T-cell (primary cell): Measurements from ENCODE around the gene EMX2. TPM values are rescaled to one million over a fixed set of nuclear protein-coding genes. Genes with fewer than 3 reads are reported as not detected.
"Not testable (repeated sequence)": the region's sequence is repeated elsewhere in the genome, so short reads cannot be mapped to it uniquely, and the experiment has no call there.

Source experiments
- ATAC-seq, 4 experiments: fragments of 200-7000 bp in 3 of 4; fragments of 150-1000 bp in 1 of 4; cut with Tn5 transposase; replicated peaks in 1 of 4; 1 replicate in 3 of 4; 2 replicates in 1 of 4; pipeline ENCODE4 v1.10.0; 2021; ENCODE audit warnings: moderate library complexity in 3 of 4, mild to moderate bottlenecking in 2 of 4, moderate number of reproducible peaks in 1 of 4
- CTCF ChIA-PET, 2 donors: fragments of 300-600 bp; sonication (Branson Sonifier 250); formaldehyde crosslinking; loops; one replicate each; lab custom pipeline; 2022; ENCODE audit warnings: antibody characterized with exemption in 2 of 2; lab: Charles Lee
- POLR2A ChIA-PET, 2 donors: fragments of 300-600 bp; sonication (Branson Sonifier 250); formaldehyde crosslinking; loops; one replicate each; lab custom pipeline; 2022; ENCODE audit warnings: antibody characterized with exemption in 2 of 2; lab: Charles Lee
- DNase-seq, 35 experiments: peaks; one replicate each; pipeline versions ENCODE4 v3.0.0 to v3.0.0-alpha.2; 2013 to 2023
- H3K27ac ChIP-seq: one replicate; pipeline ENCODE4 v1.5.1; 2013; ENCODE audit warnings: low read length
- H3K27me3 ChIP-seq, 2 experiments: replicated peaks in 1 of 2; 1 replicate in 1 of 2; 2 replicates in 1 of 2; pipeline versions ENCODE4 v1.6.1 to v1.7.0; 2013; ENCODE audit warnings: low read length in 1 of 2, mixed read lengths in 1 of 2; ENCODE audit not compliant: control insufficient read depth in 2 of 2, insufficient read depth in 2 of 2; ENCODE audit errors: extremely low read depth in 1 of 2
- H3K36me3 ChIP-seq, 2 donors: 1 replicate in 1 of 2; 2 replicates in 1 of 2; pipeline versions ENCODE4 v1.6.1 to v1.7.0; 2013; ENCODE audit warnings: low read length in 1 of 2; ENCODE audit not compliant: control insufficient read depth in 2 of 2, insufficient read depth in 1 of 2; ENCODE audit errors: extremely low read depth in 1 of 2
- H3K4me1 ChIP-seq, 2 experiments: 1 replicate in 1 of 2; 2 replicates in 1 of 2; pipeline versions ENCODE4 v1.6.1 to v1.7.0; 2013; ENCODE audit warnings: low read length in 2 of 2, mixed read lengths in 1 of 2; ENCODE audit not compliant: insufficient read depth in 2 of 2, control insufficient read depth in 1 of 2; ENCODE audit errors: extremely low read depth in 1 of 2
- H3K4me3 ChIP-seq, 2 donors: 1 replicate in 1 of 2; 2 replicates in 1 of 2; pipeline versions ENCODE4 v1.5.1 to v1.7.0; 2013; ENCODE audit warnings: mild to moderate bottlenecking in 2 of 2, low read length in 1 of 2, moderate library complexity in 1 of 2; ENCODE audit not compliant: control insufficient read depth in 1 of 2; ENCODE audit errors: extremely low read depth in 1 of 2
- H3K9me3 ChIP-seq: 2 replicates; pipeline ENCODE4 v1.7.0; 2013
- H3K27ac Mint-ChIP-seq, 2 donors: one replicate each; pipeline ENCODE4 v1.8.0; 2020 to 2021; ENCODE audit warnings: mild to moderate bottlenecking in 2 of 2, mixed read lengths in 2 of 2
- H3K27me3 Mint-ChIP-seq, 2 donors: one replicate each; pipeline ENCODE4 v1.8.0; 2021 to 2022; ENCODE audit warnings: mixed read lengths in 2 of 2
- H3K36me3 Mint-ChIP-seq: one replicate; pipeline ENCODE4 v1.8.0; 2021; ENCODE audit warnings: mixed read lengths
- H3K4me1 Mint-ChIP-seq, 3 donors: one replicate each; pipeline ENCODE4 v1.8.0; 2020 to 2022; ENCODE audit warnings: mixed read lengths in 3 of 3, mild to moderate bottlenecking in 1 of 3
- H3K4me3 Mint-ChIP-seq, 3 donors: one replicate each; pipeline ENCODE4 v1.8.0; 2020 to 2022; ENCODE audit warnings: mild to moderate bottlenecking in 3 of 3, mixed read lengths in 3 of 3, moderate library complexity in 3 of 3
- H3K9me3 Mint-ChIP-seq, 3 donors: one replicate each; pipeline ENCODE4 v1.8.0; 2020 to 2022; ENCODE audit warnings: mixed read lengths in 3 of 3
- WGBS: methylation state at CpG from one replicate; pipeline ENCODE4 v1.1.5; 2013; ENCODE audit warnings: missing lambda C conversion rate; ENCODE audit not compliant: insufficient coverage; 5-methylcytosine and 5-hydroxymethylcytosine counted together
- total RNA-seq, 35 experiments: library from RNA in 6 of 35; stranded (reverse) in 6 of 35; fragments of 120-200 nt in 1 of 35; gene quantifications; one replicate each; pipeline versions ENCODE4 v1.2.1 to v1.2.4 and lab custom pipeline; 2013 to 2026

The EMX2 gene
- total RNA-seq, 5 donors from 2014 or later (not counting 1 experiment from before 2014, with no cell fraction given), result not detected

GRCh38 chr10:117570880-117571279 lies 28.3 kb downstream of the EMX2 start:
- H3K27me3 ChIP-seq, result peaks cover 0 to 31% of the 10 kb centered on the region in 2 experiments
- ATAC-seq (no peak), DNase-seq (no peak)
- Mint-ChIP-seq H3K9me3 (no peaks in the 10 kb centered on the region), H3K27me3 (peaks cover 19 to 37% of the 10 kb centered on the region in 2 donors), H3K36me3 (no peaks in the 10 kb centered on the region), H3K4me3 (no peak overlapping the region), H3K4me1 (no peaks in the 10 kb centered on the region), H3K27ac (no peak overlapping the region)
- WGBS, result 65% methylated on average over 4 of the region's 5 CpGs
- H3K4me3 ChIP-seq, result no peak overlapping the region
- POLR2A ChIA-PET, result interaction anchor here in 1 of 2 donors (0.6 kb wide), 1 partner anchor 41 kb away, joined by 3 read pairs; no protein-coding TSS in a partner anchor
- no peak overlapping the region for H3K27ac ChIP-seq
- no peaks in the 10 kb centered on the region for H3K4me1 ChIP-seq
- H3K36me3 ChIP-seq, result no peaks in the 10 kb centered on the region
- H3K9me3 ChIP-seq, result no peaks in the 10 kb centered on the region
- CTCF ChIA-PET, result no interaction called here

- ChIA-PET POLR2A (no interaction called here), CTCF (no interaction called here)
- peaks cover 0 to 3% (median 0%) of the 10 kb centered on the region in 3 donors for H3K9me3 Mint-ChIP-seq
- Histone ChIP-seq H3K27ac (no peak overlapping the region), H3K27me3 (peaks cover 0 to 21% of the 10 kb centered on the region in 2 experiments), H3K36me3 (no peaks in the 10 kb centered on the region), H3K9me3 (no peaks in the 10 kb centered on the region), H3K4me1 (no peaks in the 10 kb centered on the region), H3K4me3 (no peak overlapping the region)
- no peaks in the 10 kb centered on the region for H3K4me1 Mint-ChIP-seq
- 49% methylated on average over 7 of the region's 11 CpGs for WGBS
- H3K4me3 Mint-ChIP-seq, result no peak overlapping the region
- no peak overlapping the region for H3K27ac Mint-ChIP-seq
- H3K27me3 Mint-ChIP-seq, result peaks cover 15 to 44% of the 10 kb centered on the region in 2 donors
- ATAC-seq (no peak), DNase-seq (no peak)
- no peaks in the 10 kb centered on the region for H3K36me3 Mint-ChIP-seq
Observed at GRCh38 chr10:117574498-117575146, 32.1 kb downstream of the EMX2 start.

GRCh38 chr10:117578490-117578889 lies 35.9 kb downstream of the EMX2 start:
- no peaks in the 10 kb centered on the region for H3K9me3 ChIP-seq
- H3K27me3 Mint-ChIP-seq, result peaks cover 10 to 36% of the 10 kb centered on the region in 2 donors
- 50% methylated on average over 1 of the region's 3 CpGs for WGBS
- H3K4me1 Mint-ChIP-seq, result no peaks in the 10 kb centered on the region
- ChIA-PET POLR2A (no interaction called here), CTCF (no interaction called here)
- no peak overlapping the region for H3K27ac ChIP-seq
- no peaks in the 10 kb centered on the region for H3K36me3 Mint-ChIP-seq
- no peaks in the 10 kb centered on the region for H3K36me3 ChIP-seq
- H3K4me1 ChIP-seq, result no peaks in the 10 kb centered on the region
- H3K9me3 Mint-ChIP-seq, result peaks cover 0 to 3% (median 0%) of the 10 kb centered on the region in 3 donors
- peaks cover 0 to 19% of the 10 kb centered on the region in 2 experiments for H3K27me3 ChIP-seq
- H3K27ac Mint-ChIP-seq, result no peak overlapping the region
- no peak overlapping the region for H3K4me3 ChIP-seq
- DNase-seq (no peak), ATAC-seq (no peak)
- no peak overlapping the region for H3K4me3 Mint-ChIP-seq

- H3K4me3 Mint-ChIP-seq, result no peak overlapping the region
- H3K4me1 ChIP-seq, result no peaks in the 10 kb centered on the region
- H3K9me3 ChIP-seq, result no peaks in the 10 kb centered on the region
- H3K27ac ChIP-seq, result no peak overlapping the region
- H3K9me3 Mint-ChIP-seq, result peaks cover 0 to 3% (median 0%) of the 10 kb centered on the region in 3 donors
- peaks cover 11 to 36% of the 10 kb centered on the region in 2 donors for H3K27me3 Mint-ChIP-seq
- no peak overlapping the region for H3K4me3 ChIP-seq
- no peaks in the 10 kb centered on the region for H3K36me3 ChIP-seq
- no CpG with 5 or more reads among the region's 5 CpGs for WGBS
- no peak for ATAC-seq
- CTCF ChIA-PET, result no interaction called here
- H3K36me3 Mint-ChIP-seq, result no peaks in the 10 kb centered on the region
- POLR2A ChIA-PET, result no interaction called here
- H3K27ac Mint-ChIP-seq, result no peak overlapping the region
- DNase-seq, result no peak
- no peaks in the 10 kb centered on the region for H3K4me1 Mint-ChIP-seq
- peaks cover 0 to 17% of the 10 kb centered on the region in 2 experiments for H3K27me3 ChIP-seq
Observed at GRCh38 chr10:117578999-117579590, 36.5 kb downstream of the EMX2 start.

GRCh38 chr10:117581961-117582360 lies 39.4 kb downstream of the EMX2 start:
- Histone ChIP-seq H3K27ac (no peak overlapping the region), H3K9me3 (no peaks in the 10 kb centered on the region), H3K27me3 (peaks cover 0 to 8% of the 10 kb centered on the region in 2 experiments), H3K4me3 (no peak overlapping the region), H3K36me3 (no peaks in the 10 kb centered on the region), H3K4me1 (no peaks in the 10 kb centered on the region)
- Mint-ChIP-seq H3K27me3 (peaks cover 4 to 20% of the 10 kb centered on the region in 2 donors), H3K36me3 (no peaks in the 10 kb centered on the region), H3K9me3 (peaks cover 0 to 11% (median 0%) of the 10 kb centered on the region in 3 donors), H3K27ac (no peak overlapping the region), H3K4me1 (no peaks in the 10 kb centered on the region), H3K4me3 (no peak overlapping the region)
- no peak for ATAC-seq
- CTCF ChIA-PET, result no interaction called here
- POLR2A ChIA-PET, result no interaction called here
- no peak for DNase-seq
- no CpG with 5 or more reads among the region's 2 CpGs for WGBS

GRCh38 chr10:117584831-117585230 lies 42.3 kb downstream of the EMX2 start:
- CTCF ChIA-PET, H3K27ac ChIP-seq, DNase-seq, H3K9me3 ChIP-seq, H3K27ac Mint-ChIP-seq, H3K36me3 ChIP-seq, POLR2A ChIA-PET, H3K4me3 Mint-ChIP-seq, H3K27me3 ChIP-seq, ATAC-seq, H3K4me1 Mint-ChIP-seq, H3K4me1 ChIP-seq, H3K4me3 ChIP-seq, H3K36me3 Mint-ChIP-seq, H3K9me3 Mint-ChIP-seq: not testable (repeated sequence)
- WGBS, result no CpG with 5 or more reads among the region's 2 CpGs
- H3K27me3 Mint-ChIP-seq, result peaks cover 11 to 28% of the 10 kb centered on the region in 2 donors
